Renal cortical epithelial cell (primary cell): ENCODE data around the gene OR2L2. TPM values are rescaled to one million over a fixed set of nuclear protein-coding genes. Genes with fewer than 3 reads are reported as not detected.
"Not testable (repeated sequence)": the region's sequence is repeated elsewhere in the genome, so short reads cannot be mapped to it uniquely, and the experiment has no call there.

Source experiments
- DNase-seq: peaks from one replicate; pipeline ENCODE4 v3.0.0-alpha.2; 2011; ENCODE audit warnings: low read depth
- total RNA-seq: library from RNA; depleted of rRNA; stranded (reverse); fragments of >200 nt; gene quantifications from 2 replicates; pipeline ENCODE4 v1.2.3, GENCODE V29; 2014

OR2L2 gene
- not detected in 2 replicates for total RNA-seq

GRCh38 chr1:248029770-248030169 lies at the start of gene OR2L2:
TSS of gene OR2L2 (plus strand) at chr1:248030070. CDS start at chr1:248038268, 8,198 bp downstream.
- DNase-seq = no peak

- DNase-seq = no peak
These were observed 36.9 kb upstream of the OR2L2 start for GRCh38 chr1:247992986-247993385.

GRCh38 chr1:247998811-247999210 lies 31.1 kb upstream of the OR2L2 start:
- no peak for DNase-seq

GRCh38 chr1:248000169-248000568 lies 29.7 kb upstream of the OR2L2 start:
- no peak for DNase-seq

- DNase-seq = no peak
These were observed 22.1 kb upstream of the OR2L2 start for GRCh38 chr1:248007778-248008177.

- no peak for DNase-seq
These were observed 20.2 kb upstream of the OR2L2 start for GRCh38 chr1:248009681-248010080.

GRCh38 chr1:248013229-248013710 lies 16.6 kb upstream of the OR2L2 start, which contains the start of gene OR2L5:
TSS of gene OR2L5 (plus strand) at chr1:248013660. CDS start at chr1:248021948, 8,288 bp downstream.
- DNase-seq = no peak

GRCh38 chr1:248015803-248016202 lies 14.1 kb upstream of the OR2L2 start:
- no peak for DNase-seq

- DNase-seq = no peak
These were observed 15.3 kb downstream of the OR2L2 start for GRCh38 chr1:248045209-248045608.

- DNase-seq = no peak
These were observed 16.7 kb downstream of the OR2L2 start, which contains the start of gene OR2L3 for GRCh38 chr1:248046536-248046935. TSS of gene OR2L3 (plus strand) at chr1:248046836. CDS start at chr1:248060682, 13,846 bp downstream.

GRCh38 chr1:248047008-248047407 lies 17.1 kb downstream of the OR2L2 start:
- no peak for DNase-seq

- DNase-seq = no peak
These were observed 24.8 kb downstream of the OR2L2 start for GRCh38 chr1:248054671-248055070.

- DNase-seq = no peak
These were observed 25.4 kb downstream of the OR2L2 start for GRCh38 chr1:248055261-248055660.

- no peak for DNase-seq
These were observed 35.2 kb downstream of the OR2L2 start for GRCh38 chr1:248065071-248065470.

GRCh38 chr1:248065604-248066003 lies 35.7 kb downstream of the OR2L2 start:
- no peak for DNase-seq

GRCh38 chr1:248083864-248084263 lies 54.0 kb downstream of the OR2L2 start:
- not testable (repeated sequence) for DNase-seq

Other genes with a start within 250 kb of the OR2L2 start
- not detected in 2 replicates for gene OR14A16, start 206.0 kb upstream of the OR2L2 start, total RNA-seq
- gene OR11L1, start 188.2 kb upstream of the OR2L2 start, total RNA-seq = not detected in 2 replicates
- 0.30 and 0.35 TPM in 2 replicates for gene TRIM58, start 172.9 kb upstream of the OR2L2 start, total RNA-seq
- gene OR2W3, start 134.5 kb upstream of the OR2L2 start, total RNA-seq = 0.15 TPM in 1 of 2 replicates, not detected in the other
- not detected in 2 replicates for gene OR2T8, start 109.8 kb upstream of the OR2L2 start, total RNA-seq
- not detected in 2 replicates for gene OR2AJ1, start 105.2 kb upstream of the OR2L2 start, total RNA-seq
- 0.25 TPM in 1 of 2 replicates, not detected in the other for gene OR2L8, start 81.2 kb upstream of the OR2L2 start, total RNA-seq
- gene OR2AK2, start 64.8 kb upstream of the OR2L2 start, total RNA-seq = not detected in 2 replicates
- 0.05 TPM in 1 of 2 replicates, not detected in the other for gene OR2L5, start 16.4 kb upstream of the OR2L2 start, total RNA-seq
- not detected in 2 replicates for gene OR2L3, start 16.8 kb downstream of the OR2L2 start, total RNA-seq
- not detected in 2 replicates for gene OR2L13, start 65.1 kb downstream of the OR2L2 start, total RNA-seq
- not detected in 2 replicates for gene OR2M5, start 115.1 kb downstream of the OR2L2 start, total RNA-seq
- not detected in 2 replicates for gene OR2M2, start 144.8 kb downstream of the OR2L2 start, total RNA-seq
- gene OR2M3, start 167.2 kb downstream of the OR2L2 start, total RNA-seq = not detected in 2 replicates
- gene OR2M4, start 201.3 kb downstream of the OR2L2 start, total RNA-seq = not detected in 2 replicates
- gene OR2T33, start 247.9 kb downstream of the OR2L2 start, total RNA-seq = not detected in 2 replicates